Activated naive CD4-positive, alpha-beta T cell treated with anti-CD3 and anti-CD28 coated beads for 36 hours (primary cell): Measurements from ENCODE around the gene PIANP. TPM values are rescaled to one million over a fixed set of nuclear protein-coding genes. Genes with fewer than 3 reads are reported as not detected.
"Not testable (repeated sequence)": the region's sequence is repeated elsewhere in the genome, so short reads cannot be mapped to it uniquely, and the experiment has no call there.

Experiments
- CTCF ChIA-PET: fragments of 350-600 bp; sonication (Branson Sonifier 250); formaldehyde crosslinking; loops from one replicate; lab custom pipeline; 2021; ENCODE audit warnings: antibody characterized with exemption; lab: Charles Lee
- DNase-seq: peaks from one replicate; pipeline ENCODE4 v3.0.0-alpha.2; 2020
- H3K27ac Mint-ChIP-seq: one replicate; pipeline ENCODE4 v1.8.0; 2021; ENCODE audit warnings: mild to moderate bottlenecking, mixed read lengths
- H3K27me3 Mint-ChIP-seq: one replicate; pipeline ENCODE4 v1.8.0; 2021; ENCODE audit warnings: low read depth, mixed read lengths
- H3K36me3 Mint-ChIP-seq: one replicate; pipeline ENCODE4 v1.8.0; 2021; ENCODE audit warnings: low read depth, mixed read lengths
- H3K4me1 Mint-ChIP-seq: one replicate; pipeline ENCODE4 v1.8.0; 2021; ENCODE audit warnings: low read depth, mixed read lengths
- H3K4me3 Mint-ChIP-seq: one replicate; pipeline ENCODE4 v1.8.0; 2021; ENCODE audit warnings: mild to moderate bottlenecking, moderate library complexity, mixed read lengths
- H3K9me3 Mint-ChIP-seq: one replicate; pipeline ENCODE4 v1.8.0; 2021; ENCODE audit warnings: mixed read lengths
- intact Hi-C: fragments of 100-400 bp; cut with micrococcal nuclease; formaldehyde crosslinking; loops from one replicate; pipeline ENCODE4 v1.15.1; 2023
- total RNA-seq, 2 experiments: library from RNA; stranded (reverse); gene quantifications; one replicate each; pipeline ENCODE4 v1.2.3, GENCODE V29; 2021

PIANP gene
- total RNA-seq, 2 experiments from 2014 or later: 0.21 to 0.27 TPM

DNA sequence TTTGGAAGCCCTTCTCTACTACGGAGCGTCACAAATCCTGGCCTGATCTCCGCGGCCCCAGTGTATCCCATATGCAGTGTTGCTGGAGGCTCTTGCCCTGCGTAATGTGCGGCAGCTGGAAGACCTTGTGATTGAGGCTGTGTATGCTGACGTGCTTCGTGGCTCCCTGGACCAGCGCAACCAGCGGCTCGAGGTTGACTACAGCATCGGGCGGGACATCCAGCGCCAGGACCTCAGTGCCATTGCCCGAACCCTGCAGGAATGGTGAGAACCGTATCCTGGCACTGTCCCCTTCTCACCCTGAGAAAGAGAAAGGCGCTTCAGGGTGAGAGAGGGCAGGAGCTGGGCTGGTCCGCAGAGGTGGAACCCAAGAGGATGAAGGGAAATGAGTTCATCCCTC, 28.6 kb upstream of the PIANP start:
- H3K9me3 Mint-ChIP-seq: no peaks in the 10 kb centered on the region
- no peak overlapping the region for H3K27ac Mint-ChIP-seq
- H3K36me3 Mint-ChIP-seq: peaks cover 29% of the 10 kb centered on the region
- peaks cover 13% of the 10 kb centered on the region for H3K4me1 Mint-ChIP-seq
- no peak for DNase-seq
- no peak overlapping the region for H3K4me3 Mint-ChIP-seq
- CTCF ChIA-PET: no interaction called here
- intact Hi-C loops: no loop called here
- H3K27me3 Mint-ChIP-seq: no peaks in the 10 kb centered on the region

DNA sequence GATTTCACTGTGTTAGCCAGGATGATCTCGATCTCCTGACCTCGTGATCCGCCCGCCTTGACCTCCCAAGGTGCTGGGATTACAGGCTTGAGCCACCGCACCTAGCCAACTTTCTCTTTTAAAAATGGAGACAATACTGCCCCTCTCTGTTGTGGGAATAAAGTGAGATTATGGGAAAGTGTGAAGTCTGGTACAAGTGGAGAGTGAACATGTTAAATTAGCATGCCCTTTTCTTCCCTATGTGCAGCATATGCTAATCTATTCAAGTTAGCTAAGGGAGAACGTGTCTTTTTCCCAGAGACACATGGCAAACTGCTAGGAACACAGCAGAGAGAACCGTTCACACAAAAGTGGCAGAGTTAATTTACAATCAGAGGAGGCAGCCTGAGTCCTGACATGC, 24.7 kb upstream of the PIANP start:
- DNase-seq: no peak
- H3K4me1 Mint-ChIP-seq: peaks cover 25% of the 10 kb centered on the region
- CTCF ChIA-PET: interaction anchor here (0.5 to 1.8 kb wide), 5 partner anchors 8 to 101 kb away, joined by 3 to 6 read pairs (median 3); partner anchors contain the start of gene CD4
- intact Hi-C loops: loop anchor here (2.0 kb wide), 1 partner anchor 47 kb away; the partner anchor contains the start of gene LAG3
- H3K27me3 Mint-ChIP-seq: no peaks in the 10 kb centered on the region
- no peak overlapping the region for H3K27ac Mint-ChIP-seq
- peak overlapping the region; percentile 91 for H3K4me3 Mint-ChIP-seq
- H3K9me3 Mint-ChIP-seq: no peaks in the 10 kb centered on the region
- peaks cover 24% of the 10 kb centered on the region for H3K36me3 Mint-ChIP-seq

DNA sequence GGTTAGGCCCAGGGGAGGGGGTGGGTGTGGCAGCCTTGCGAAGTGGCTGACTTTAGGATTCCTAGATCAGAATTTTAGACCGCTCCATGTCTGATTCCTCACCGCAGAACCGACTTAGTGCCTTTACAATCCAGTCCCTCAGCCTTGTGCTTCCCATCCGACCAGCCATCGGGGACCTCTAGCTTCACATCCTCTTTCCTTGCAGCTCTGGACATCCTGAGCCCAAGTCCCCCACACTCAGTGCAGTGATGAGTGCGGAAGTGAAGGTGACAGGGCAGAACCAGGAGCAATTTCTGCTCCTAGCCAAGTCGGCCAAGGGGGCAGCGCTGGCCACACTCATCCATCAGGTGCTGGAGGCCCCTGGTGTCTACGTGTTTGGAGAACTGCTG, 23.8 kb upstream of the PIANP start:
- H3K27me3 Mint-ChIP-seq: no peaks in the 10 kb centered on the region
- peak; percentile 35 for DNase-seq
- H3K36me3 Mint-ChIP-seq: peaks cover 15% of the 10 kb centered on the region
- H3K4me3 Mint-ChIP-seq: peak overlapping the region; percentile 91
- peaks cover 25% of the 10 kb centered on the region for H3K4me1 Mint-ChIP-seq
- H3K9me3 Mint-ChIP-seq: no peaks in the 10 kb centered on the region
- H3K27ac Mint-ChIP-seq: peak overlapping the region; percentile 89
- intact Hi-C loops: loop anchor here (1.0 to 2.0 kb wide), 7 partner anchors 19 to 167 kb away; partner anchors contain the start of genes ING4, LAG3, MLF2 and USP5
- CTCF ChIA-PET: interaction anchor here (1.0 to 2.0 kb wide), 10 partner anchors 10 to 170 kb away, joined by 3 to 19 read pairs (median 4); partner anchors contain the start of genes CD4, MLF2 and ZNF384

DNA sequence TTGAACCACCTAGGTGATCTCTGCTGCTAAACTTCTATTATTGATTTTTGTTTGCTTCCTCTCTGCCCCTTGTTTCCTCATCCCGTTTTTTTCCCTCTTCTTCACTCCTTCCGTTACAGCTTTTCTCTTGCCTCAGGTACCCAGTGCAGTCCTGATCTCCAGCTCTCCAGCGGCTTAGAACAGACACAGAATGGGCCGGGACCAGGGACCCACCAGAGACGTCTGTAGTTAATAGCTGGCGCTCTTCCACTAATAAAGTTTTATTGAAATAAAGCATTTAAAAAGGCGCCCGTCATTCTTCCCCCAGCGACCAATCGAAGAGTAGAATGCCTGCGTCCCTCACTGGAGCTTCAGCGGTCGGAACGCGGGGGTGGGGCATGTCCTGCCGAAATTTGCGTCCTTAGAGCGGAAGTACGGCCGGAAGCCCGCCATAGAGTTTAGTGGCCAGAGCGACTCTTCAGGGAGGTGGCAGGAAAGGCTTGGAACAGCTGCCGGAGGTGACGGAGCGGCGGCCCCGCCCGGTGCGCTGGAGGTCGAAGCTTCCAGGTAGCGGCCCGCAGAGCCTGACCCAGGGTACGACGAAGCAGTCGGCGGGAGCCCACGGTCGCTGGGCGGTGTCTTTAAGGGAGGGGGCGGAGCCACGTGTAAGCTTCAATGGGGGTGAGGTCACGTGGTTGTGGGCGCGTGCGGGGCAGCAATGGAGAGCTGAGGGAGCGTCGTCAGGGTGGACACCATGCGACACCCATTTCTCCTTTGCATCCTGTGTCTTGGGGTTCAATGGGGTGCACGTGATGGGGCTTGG, 23.2 kb upstream of the PIANP start, which contains the start of gene COPS7A:
Gene COPS7A (plus strand): TSS at position 440 of the 802 bp plus-strand sequence. CDS start 611 bp downstream, outside the sequence.
- Mint-ChIP-seq H3K9me3 (no peaks in the 10 kb centered on the region), H3K4me1 (peaks cover 25% of the 10 kb centered on the region), H3K36me3 (peaks cover 13% of the 10 kb centered on the region), H3K27me3 (no peaks in the 10 kb centered on the region), H3K4me3 (peak within 1 kb of the TSS; percentile 91), H3K27ac (peak within 1 kb of the TSS; percentile 89)
- CTCF ChIA-PET: interaction anchor here (0.6 to 2.0 kb wide), 17 partner anchors 10 to 169 kb away, joined by 3 to 19 read pairs (median 3); partner anchors contain the start of genes MLF2, SPSB2 and ZNF384
- DNase-seq: peak; percentile 98
- intact Hi-C loops: loop anchor here (1.0 to 2.0 kb wide), 8 partner anchors 19 to 231 kb away; partner anchors contain the start of genes ING4, LAG3, MLF2 and MRPL51

DNA sequence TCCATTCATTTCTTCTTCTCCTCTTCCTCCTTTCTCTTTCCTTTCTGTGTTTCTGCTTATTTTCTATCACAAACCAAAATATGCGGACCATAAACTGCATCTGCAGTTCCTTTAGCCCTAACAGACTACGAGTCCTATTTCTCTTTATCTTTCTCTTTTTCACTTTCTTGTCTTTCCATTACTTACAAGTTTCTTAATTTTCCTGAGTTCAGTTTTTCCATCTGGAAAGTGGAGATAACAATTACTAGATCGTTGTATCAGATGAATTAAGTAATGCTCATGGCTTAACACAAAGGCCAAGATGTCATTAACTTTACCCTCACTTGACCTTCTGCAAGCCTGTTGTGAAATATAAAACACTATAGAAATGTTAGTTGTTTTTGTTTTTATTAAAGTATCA, 22.2 kb upstream of the PIANP start:
- CTCF ChIA-PET: interaction anchor here (0.7 to 2.0 kb wide), 6 partner anchors 12 to 159 kb away, joined by 3 to 19 read pairs (median 4); partner anchors contain the start of genes MLF2 and ZNF384
- intact Hi-C loops: loop anchor here (1.0 kb wide), 1 partner anchor 230 kb away; the partner anchor contains the start of gene MRPL51
- H3K4me1 Mint-ChIP-seq: peaks cover 25% of the 10 kb centered on the region
- peaks cover 11% of the 10 kb centered on the region for H3K36me3 Mint-ChIP-seq
- no peak overlapping the region for H3K27ac Mint-ChIP-seq
- no peaks in the 10 kb centered on the region for H3K9me3 Mint-ChIP-seq
- DNase-seq: no peak
- H3K4me3 Mint-ChIP-seq: no peak overlapping the region
- H3K27me3 Mint-ChIP-seq: no peaks in the 10 kb centered on the region

DNA sequence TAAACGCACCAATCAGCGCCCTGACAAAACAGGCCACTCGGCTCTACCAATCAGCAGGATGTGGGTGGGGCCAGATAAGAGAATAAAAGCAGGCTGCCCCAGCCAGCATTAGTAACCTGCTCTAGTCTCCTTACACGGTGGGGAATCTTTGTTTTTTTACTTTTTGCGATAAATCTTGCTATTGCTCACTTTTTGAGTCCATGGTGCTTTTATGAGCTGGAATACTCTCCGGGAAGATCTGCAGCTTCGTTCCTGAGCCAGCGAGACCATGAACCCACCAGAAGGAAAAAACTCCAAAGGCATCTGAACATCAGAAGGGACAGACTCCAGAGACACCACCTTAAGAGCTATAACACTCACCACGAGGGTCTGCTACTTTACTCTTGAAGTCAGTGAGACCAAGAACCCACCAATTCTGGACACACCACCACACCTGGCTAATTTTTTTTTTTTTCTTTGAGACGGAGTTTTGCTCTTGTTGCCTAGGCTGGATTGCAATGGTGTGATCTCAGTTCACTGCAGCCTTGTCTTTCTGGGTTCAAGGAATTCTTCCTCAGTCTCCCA, 16.3 kb upstream of the PIANP start:
- CTCF ChIA-PET: interaction anchor here (0.7 to 1.0 kb wide), 4 partner anchors 8 to 318 kb away, joined by 3 to 4 read pairs (median 3); no protein-coding TSS in a partner anchor
- Mint-ChIP-seq H3K27me3 (no peaks in the 10 kb centered on the region), H3K27ac (no peak overlapping the region), H3K9me3 (no peaks in the 10 kb centered on the region), H3K4me1 (no peaks in the 10 kb centered on the region), H3K36me3 (no peaks in the 10 kb centered on the region), H3K4me3 (no peak overlapping the region)
- intact Hi-C loops: no loop called here
- DNase-seq: no peak

DNA sequence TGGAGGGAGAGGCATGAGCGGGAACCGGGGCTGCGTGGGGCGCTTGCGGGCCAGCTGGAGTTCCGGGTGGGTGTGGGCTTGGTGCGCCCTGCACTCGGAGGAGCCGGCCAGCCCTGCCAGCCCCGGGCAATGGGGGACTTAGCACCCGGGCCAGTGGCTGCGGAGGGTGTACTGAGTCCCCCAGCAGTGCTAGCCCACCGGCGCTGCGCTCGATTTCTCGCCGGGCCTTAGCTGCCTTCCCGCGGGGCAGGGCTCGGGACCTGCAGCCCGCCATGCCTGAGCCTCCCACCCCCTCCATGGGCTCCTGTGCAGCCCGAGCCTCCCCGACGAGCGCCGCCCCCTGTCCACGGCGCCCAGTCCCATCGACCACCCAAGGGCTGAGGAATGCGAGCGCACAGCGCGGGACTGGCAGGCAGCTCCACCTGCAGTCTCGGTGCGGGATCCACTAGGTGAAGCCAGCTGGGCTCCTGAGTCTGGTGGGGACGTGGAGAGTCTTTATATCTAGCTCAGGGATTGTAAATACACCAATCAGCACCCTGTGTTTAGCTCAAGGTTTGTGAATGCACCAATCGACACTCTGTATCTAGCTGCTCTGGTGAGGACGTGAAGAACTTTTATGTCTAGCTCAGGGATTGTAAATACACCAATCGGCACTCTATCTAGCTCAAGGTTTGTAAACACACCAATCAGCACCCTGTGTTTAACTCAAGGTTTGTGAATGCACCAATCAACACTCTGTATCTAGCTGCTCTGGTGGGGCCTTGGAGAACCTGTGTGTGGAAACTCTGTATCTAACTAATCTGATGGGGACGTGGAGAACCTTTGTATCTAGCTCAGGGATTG, 15.6 kb upstream of the PIANP start:
- H3K4me1 Mint-ChIP-seq, DNase-seq, intact Hi-C loops, H3K27me3 Mint-ChIP-seq, H3K4me3 Mint-ChIP-seq, H3K27ac Mint-ChIP-seq, H3K9me3 Mint-ChIP-seq, H3K36me3 Mint-ChIP-seq: not testable (repeated sequence)
- CTCF ChIA-PET: interaction anchor here (1.0 kb wide), 1 partner anchor 109 kb away, joined by 4 read pairs; no protein-coding TSS in a partner anchor

DNA sequence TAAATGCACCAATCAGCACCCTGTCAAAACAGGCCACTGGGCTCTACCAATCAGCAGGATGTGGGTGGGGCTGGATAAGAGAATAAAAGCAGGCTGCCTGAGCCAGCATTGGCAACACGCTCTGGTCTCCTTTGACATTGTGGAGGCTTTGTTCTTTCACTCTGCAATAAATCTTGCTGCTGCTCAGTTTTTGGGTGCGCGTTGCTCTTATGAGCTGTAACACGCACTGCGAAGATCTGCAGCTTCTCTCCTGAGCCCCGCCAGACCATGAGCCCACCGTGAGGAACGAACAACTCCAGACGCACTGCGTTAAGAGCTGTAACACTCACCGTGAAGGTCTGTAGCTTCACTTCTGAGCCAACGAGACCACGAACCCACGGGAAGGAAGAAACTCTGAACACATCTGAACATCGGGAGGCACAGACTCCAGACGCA, 8.4 kb upstream of the PIANP start:
- Mint-ChIP-seq H3K4me1 (peaks cover 7% of the 10 kb centered on the region), H3K27ac (no peak overlapping the region), H3K36me3 (no peaks in the 10 kb centered on the region), H3K4me3 (peak overlapping the region; percentile 30), H3K27me3 (peaks cover 14% of the 10 kb centered on the region), H3K9me3 (no peaks in the 10 kb centered on the region)
- DNase-seq: peak; percentile 46
- CTCF ChIA-PET: no interaction called here
- intact Hi-C loops: no loop called here

DNA sequence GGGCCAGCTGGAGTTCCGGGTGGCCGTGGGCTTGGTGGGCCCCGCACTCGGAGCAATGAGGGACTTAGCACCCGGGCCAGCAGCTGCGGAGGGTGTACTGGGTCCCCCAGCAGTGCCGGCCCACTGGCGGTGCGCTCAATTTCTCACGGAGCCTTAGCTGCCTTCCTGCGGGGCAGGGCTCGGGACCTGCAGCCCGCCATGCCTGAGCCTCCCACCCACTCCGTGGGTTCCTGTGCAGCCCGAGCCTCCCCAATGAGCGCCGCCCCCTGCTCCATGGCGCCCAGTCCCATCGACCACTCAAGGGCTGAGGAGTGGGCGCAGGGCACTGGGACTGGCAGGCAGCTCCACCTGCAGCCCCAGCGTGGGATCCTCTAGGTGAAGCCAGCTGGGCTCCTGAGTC, 7.7 kb upstream of the PIANP start:
- CTCF ChIA-PET: interaction anchor here (0.7 kb wide), 1 partner anchor 369 kb away, joined by 4 read pairs; no protein-coding TSS in a partner anchor
- DNase-seq, H3K4me1 Mint-ChIP-seq, H3K36me3 Mint-ChIP-seq, H3K27ac Mint-ChIP-seq, intact Hi-C loops, H3K4me3 Mint-ChIP-seq, H3K9me3 Mint-ChIP-seq: not testable (repeated sequence)
- peaks cover 17% of the 10 kb centered on the region for H3K27me3 Mint-ChIP-seq

DNA sequence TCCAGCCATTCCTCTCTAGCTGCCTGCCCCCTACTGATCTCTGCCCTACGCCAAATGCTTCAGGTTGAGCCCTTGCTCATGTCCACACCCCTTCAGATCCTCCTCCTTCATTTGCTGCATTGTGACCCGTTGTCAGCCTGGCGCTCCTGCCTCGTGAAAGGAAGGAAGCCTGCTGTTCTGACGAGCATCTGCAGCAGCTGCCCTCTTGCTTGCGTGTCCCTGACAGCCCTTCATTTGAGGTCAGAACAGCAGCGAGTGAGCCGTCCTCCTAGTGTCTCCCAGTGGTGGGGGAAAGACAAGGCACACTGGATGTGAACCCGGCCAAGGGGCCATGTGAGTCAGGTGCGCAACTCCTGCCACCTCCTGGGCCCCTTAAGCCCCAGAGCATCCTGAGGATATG, 3.0 kb upstream of the PIANP start:
- Mint-ChIP-seq H3K36me3 (no peaks in the 10 kb centered on the region), H3K27me3 (peaks cover 41% of the 10 kb centered on the region), H3K4me1 (peaks cover 8% of the 10 kb centered on the region), H3K9me3 (no peaks in the 10 kb centered on the region), H3K27ac (no peak overlapping the region), H3K4me3 (no peak overlapping the region)
- DNase-seq: peak; percentile 22
- intact Hi-C loops: no loop called here
- CTCF ChIA-PET: no interaction called here

DNA sequence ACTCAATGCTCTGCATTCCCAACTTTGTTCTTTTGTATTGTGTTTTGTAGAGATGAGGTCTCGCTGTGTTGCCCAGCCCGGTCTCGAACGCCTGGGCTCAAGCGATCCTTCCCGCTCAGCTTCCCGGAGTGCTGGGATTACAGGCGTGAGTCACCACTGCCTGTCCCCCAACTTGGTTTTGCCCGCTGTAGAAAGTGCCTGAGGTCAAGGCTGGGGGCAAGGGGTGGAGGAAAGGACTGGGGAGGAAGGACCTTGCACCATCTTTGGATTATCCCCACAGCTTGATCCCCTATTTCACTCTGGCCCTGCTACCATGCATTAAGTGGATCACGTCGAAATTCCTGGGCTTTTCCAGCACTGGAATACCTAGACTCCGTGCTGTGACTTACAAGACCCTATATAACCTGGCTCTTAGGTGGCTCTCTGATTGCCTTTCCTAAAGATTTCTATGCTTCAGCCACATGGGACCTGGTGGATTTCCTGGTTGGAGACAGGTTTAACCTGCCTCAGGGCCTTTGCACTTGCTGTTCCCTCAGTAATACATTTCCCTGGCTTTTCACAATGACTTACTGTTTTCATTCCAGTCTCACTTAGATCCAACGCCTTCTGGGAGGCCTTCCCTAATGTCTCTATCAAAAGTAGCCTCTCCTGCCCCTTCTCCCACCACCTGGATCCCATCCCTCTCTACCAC, 608 bp upstream of the PIANP start:
- Mint-ChIP-seq H3K27ac (no peak overlapping the region), H3K4me1 (peaks cover 8% of the 10 kb centered on the region), H3K4me3 (peak overlapping the region; percentile 65), H3K36me3 (no peaks in the 10 kb centered on the region), H3K27me3 (peaks cover 44% of the 10 kb centered on the region), H3K9me3 (no peaks in the 10 kb centered on the region)
- no peak for DNase-seq
- intact Hi-C loops: no loop called here
- CTCF ChIA-PET: no interaction called here
